Measurements from ENCODE around the gene OXER1.
A peak's percentile ranks its signal among the peaks of the same experiment; 100 is the strongest.

The OXER1 gene

GRCh38 chr2:42809819-42810120 is 45.8 kb upstream of the OXER1 start:
- H3K27ac ChIP-seq, result peak overlapping the region; percentile 99
- H3K27me3 ChIP-seq (ENCODE audit: control insufficient read depth, insufficient read depth, low read length), result no peaks in the 10 kb centered on the region
- no peaks in the 10 kb centered on the region for H3K36me3 ChIP-seq (ENCODE audit: control insufficient read depth, insufficient read depth, low read length)
- peaks cover 5% of the 10 kb centered on the region for H3K4me1 ChIP-seq
- peak; percentile 13 for TF ChIP-seq CTCF (IDR thresholded peaks at IDR 0.05)
- H2AFZ ChIP-seq, result peak overlapping the region; percentile 79
- no peaks in the 10 kb centered on the region for H3K79me2 ChIP-seq
- no peak overlapping the region for H3K9ac ChIP-seq
- peak overlapping the region; percentile 58 for H3K4me3 ChIP-seq (ENCODE audit: low read depth, low read length)
- H3K9me3 ChIP-seq (ENCODE audit: control insufficient read depth, low read length), result no peaks in the 10 kb centered on the region
- peak overlapping the region; percentile 71 for H3K4me2 ChIP-seq (ENCODE audit: low read length)

- Histone ChIP-seq H3K9ac (no peak overlapping the region), H3K9me3 (ENCODE audit: control insufficient read depth, low read length) (no peaks in the 10 kb centered on the region), H3K4me2 (ENCODE audit: low read length) (peak overlapping the region; percentile 71), H2AFZ (peak overlapping the region; percentile 79), H3K4me3 (ENCODE audit: low read depth, low read length) (peak overlapping the region; percentile 58), H3K27me3 (ENCODE audit: control insufficient read depth, insufficient read depth, low read length) (no peaks in the 10 kb centered on the region), H3K27ac (peak overlapping the region; percentile 78), H3K4me1 (peaks cover 5% of the 10 kb centered on the region), H3K36me3 (ENCODE audit: control insufficient read depth, insufficient read depth, low read length) (no peaks in the 10 kb centered on the region), H3K79me2 (no peaks in the 10 kb centered on the region)
- TF ChIP-seq CTCF (IDR thresholded peaks at IDR 0.05), result no peak
Measured at GRCh38 chr2:42809131-42809818, 45.3 kb upstream of the OXER1 start.

- TF ChIP-seq CTCF (IDR thresholded peaks at IDR 0.05), result no peak
- H2AFZ ChIP-seq, result no peak overlapping the region
- no peak overlapping the region for H3K4me3 ChIP-seq (ENCODE audit: low read depth, low read length)
- H3K9me3 ChIP-seq (ENCODE audit: control insufficient read depth, low read length), result no peaks in the 10 kb centered on the region
- H3K36me3 ChIP-seq (ENCODE audit: control insufficient read depth, insufficient read depth, low read length), result no peaks in the 10 kb centered on the region
- no peaks in the 10 kb centered on the region for H3K27me3 ChIP-seq (ENCODE audit: control insufficient read depth, insufficient read depth, low read length)
- no peak overlapping the region for H3K9ac ChIP-seq
- peaks cover 5% of the 10 kb centered on the region for H3K4me1 ChIP-seq
- H3K27ac ChIP-seq, result no peak overlapping the region
- H3K79me2 ChIP-seq, result no peaks in the 10 kb centered on the region
- no peak overlapping the region for H3K4me2 ChIP-seq (ENCODE audit: low read length)
Measured at GRCh38 chr2:42808301-42808700, 44.4 kb upstream of the OXER1 start.

GRCh38 chr2:42806786-42807185 is 42.9 kb upstream of the OXER1 start:
- Histone ChIP-seq H3K4me3 (ENCODE audit: low read depth, low read length) (no peak overlapping the region), H3K27ac (no peak overlapping the region), H3K9ac (no peak overlapping the region), H3K9me3 (ENCODE audit: control insufficient read depth, low read length) (no peaks in the 10 kb centered on the region), H3K4me2 (ENCODE audit: low read length) (no peak overlapping the region), H3K36me3 (ENCODE audit: control insufficient read depth, insufficient read depth, low read length) (no peaks in the 10 kb centered on the region), H3K4me1 (peaks cover 5% of the 10 kb centered on the region), H3K79me2 (no peaks in the 10 kb centered on the region), H3K27me3 (ENCODE audit: control insufficient read depth, insufficient read depth, low read length) (no peaks in the 10 kb centered on the region), H2AFZ (no peak overlapping the region)
- no peak for TF ChIP-seq CTCF (IDR thresholded peaks at IDR 0.05)

GRCh38 chr2:42804891-42805290 is 41.0 kb upstream of the OXER1 start:
- Histone ChIP-seq H3K4me3 (ENCODE audit: low read depth, low read length) (no peak overlapping the region), H3K4me1 (peaks cover 8% of the 10 kb centered on the region), H3K9me3 (ENCODE audit: control insufficient read depth, low read length) (no peaks in the 10 kb centered on the region), H3K27me3 (ENCODE audit: control insufficient read depth, insufficient read depth, low read length) (no peaks in the 10 kb centered on the region), H3K4me2 (ENCODE audit: low read length) (no peak overlapping the region), H3K27ac (no peak overlapping the region), H3K36me3 (ENCODE audit: control insufficient read depth, insufficient read depth, low read length) (no peaks in the 10 kb centered on the region), H3K9ac (no peak overlapping the region), H3K79me2 (no peaks in the 10 kb centered on the region), H2AFZ (no peak overlapping the region)
- no peak for TF ChIP-seq CTCF (IDR thresholded peaks at IDR 0.05)
